Anterior cingulate cortex (tissue), 58 donors: ENCODE results near the gene SPTLC2.

ENCODE experiments used
- DNase-seq, 58 donors: peaks; one replicate each; lab custom pipeline; 2025; lab: John Stamatoyannopoulos, UW

The SPTLC2 gene

DNA sequence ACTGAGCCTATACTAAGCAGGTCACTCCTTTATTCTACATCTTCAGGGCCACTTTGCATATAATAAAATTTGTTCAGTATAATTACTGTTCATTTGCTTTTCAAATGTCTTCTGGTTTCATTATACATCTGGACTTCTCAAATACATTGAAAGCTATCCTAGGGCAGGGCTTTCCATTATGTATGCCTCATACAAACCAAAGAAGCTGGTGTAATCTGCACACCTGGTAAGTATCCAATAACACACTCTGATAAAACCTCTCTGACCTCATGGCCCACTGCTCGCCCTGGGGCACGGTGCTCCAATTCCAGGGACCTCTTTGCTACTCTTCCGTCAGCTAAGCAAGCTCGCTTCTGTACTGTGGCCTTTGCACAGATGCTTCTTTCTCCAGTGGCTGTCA lies 95.9 kb downstream of the SPTLC2 start:
- DNase-seq: no peak

- no peak for DNase-seq
These were observed 100.3 kb downstream of the SPTLC2 start for GRCh38 chr14:77516126-77516525.

DNA sequence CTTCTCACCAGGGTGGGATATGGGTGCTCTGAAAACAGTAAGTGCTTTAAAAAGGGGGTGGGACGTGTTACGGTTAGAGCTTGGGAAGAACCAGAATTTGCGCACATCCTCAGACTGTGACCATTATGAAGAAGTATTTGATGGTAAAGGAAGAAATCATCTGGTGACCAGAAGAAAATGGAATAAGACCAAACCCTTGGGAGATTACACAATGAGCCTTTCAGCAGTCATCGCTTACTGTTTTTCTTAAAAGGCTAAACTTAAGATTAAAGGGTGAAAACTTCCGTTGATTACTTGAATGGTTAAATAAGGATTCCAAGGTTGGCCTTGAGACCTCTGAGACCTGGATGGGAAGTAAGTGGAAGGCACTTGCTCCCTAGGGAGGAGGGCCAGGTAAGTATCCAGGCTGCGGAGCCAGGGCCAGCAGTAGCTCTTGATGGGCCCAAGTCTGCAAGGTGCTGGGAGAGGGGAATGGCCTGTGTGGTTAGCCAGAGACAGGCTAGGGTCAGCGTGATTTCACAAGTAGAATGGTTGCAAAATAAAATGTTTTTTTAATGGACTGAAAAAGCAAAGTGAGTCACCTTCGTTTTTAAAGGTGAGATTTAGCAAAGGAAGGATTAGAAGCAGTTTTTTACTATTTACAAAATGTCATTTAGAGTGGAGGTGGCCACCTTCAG lies 104.8 kb downstream of the SPTLC2 start:
- DNase-seq: no peak

DNA sequence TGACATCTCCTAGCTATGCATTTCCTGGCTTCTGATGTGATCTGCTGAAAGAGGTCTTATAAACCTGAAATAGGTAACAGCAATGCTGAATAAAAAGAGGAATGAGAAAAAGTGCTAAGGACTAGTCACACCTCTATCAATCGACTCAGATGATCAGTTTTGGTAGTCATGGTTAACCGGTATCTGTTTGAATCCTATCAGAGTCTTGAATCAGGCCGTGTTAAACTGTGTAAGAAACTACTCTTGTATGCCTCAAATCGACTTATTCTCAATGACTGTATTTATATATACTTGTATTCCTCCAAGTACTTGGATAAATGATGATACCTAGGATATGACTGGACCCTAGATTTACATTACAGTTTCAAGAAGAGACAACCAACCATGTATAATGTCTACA lies 107.1 kb downstream of the SPTLC2 start:
- DNase-seq: no peak

DNA sequence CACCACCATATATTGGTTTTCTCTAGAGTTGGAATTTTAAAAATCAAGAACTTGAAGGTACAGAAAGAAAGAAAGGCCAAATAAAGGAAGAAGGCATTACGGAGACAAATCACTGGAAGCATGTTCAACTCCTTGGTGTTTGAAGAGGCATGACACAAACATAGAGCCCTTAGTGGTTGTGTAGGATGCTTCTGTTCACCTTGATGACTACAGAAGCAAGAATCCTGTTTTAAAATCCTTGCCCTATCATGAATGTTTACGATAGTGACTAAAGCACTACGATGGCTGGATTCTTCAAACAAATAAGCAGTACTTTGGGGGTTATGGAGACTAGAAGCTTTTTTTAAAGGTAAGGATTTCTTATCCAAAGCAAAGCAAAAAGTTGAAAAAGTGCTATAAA lies 107.6 kb downstream of the SPTLC2 start:
- no peak for DNase-seq

- no peak for DNase-seq
These were observed 108.2 kb downstream of the SPTLC2 start for GRCh38 chr14:77508249-77508648.

DNA sequence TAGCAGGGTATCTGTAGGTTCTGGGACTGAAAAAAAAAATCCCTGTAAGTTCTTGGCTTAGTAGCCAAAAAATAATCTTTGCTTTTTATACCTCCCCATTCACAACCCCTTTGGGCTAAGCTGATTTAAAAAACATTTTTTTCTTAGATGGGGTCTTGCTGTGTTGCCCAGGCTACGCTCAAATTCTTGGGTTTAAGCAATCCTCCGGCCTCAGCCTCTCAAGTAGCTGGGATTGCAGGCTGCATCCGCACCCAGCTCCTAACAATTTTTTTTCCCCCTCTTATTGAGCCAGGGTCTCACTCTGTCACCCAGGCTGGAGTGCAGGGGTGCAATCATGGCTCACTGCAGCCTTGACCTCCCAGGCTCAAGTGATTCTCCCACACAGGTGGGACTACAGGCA lies 108.7 kb downstream of the SPTLC2 start:
- no peak for DNase-seq

GRCh38 chr14:77505031-77505430 lies 111.4 kb downstream of the SPTLC2 start:
- no peak for DNase-seq

- DNase-seq: no peak
These were observed 113.3 kb downstream of the SPTLC2 start for GRCh38 chr14:77503138-77503537.

GRCh38 chr14:77502109-77502782 lies 114.2 kb downstream of the SPTLC2 start:
- DNase-seq: no peak

DNA sequence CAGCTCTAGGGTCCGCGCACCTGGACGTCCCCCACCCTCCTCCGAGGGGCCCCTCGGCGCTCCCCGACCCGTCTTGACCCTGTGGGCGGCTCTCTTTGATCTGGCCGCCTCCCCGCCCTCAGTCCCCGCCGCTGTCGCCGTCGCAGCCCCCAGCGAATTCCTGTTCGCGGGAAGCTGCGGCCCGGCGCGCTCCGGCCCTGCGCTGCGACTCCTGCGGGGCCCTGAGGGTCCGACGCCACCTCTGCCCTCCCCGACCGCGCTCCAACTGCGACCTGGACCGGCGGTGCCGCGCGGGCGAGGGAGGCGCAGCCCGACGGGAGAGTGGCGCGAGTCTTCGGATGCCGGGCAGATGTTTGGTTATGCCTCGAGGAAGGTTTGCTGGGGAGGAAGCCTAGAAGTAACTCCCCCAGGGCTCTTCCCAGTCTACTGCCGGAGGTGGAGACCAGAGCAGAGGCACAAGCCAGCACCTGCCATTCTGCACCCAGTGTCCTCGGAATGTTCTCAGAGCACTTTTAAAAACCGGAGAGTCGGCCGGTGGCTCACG lies 117.4 kb downstream of the SPTLC2 start:
- no peak for DNase-seq

DNA sequence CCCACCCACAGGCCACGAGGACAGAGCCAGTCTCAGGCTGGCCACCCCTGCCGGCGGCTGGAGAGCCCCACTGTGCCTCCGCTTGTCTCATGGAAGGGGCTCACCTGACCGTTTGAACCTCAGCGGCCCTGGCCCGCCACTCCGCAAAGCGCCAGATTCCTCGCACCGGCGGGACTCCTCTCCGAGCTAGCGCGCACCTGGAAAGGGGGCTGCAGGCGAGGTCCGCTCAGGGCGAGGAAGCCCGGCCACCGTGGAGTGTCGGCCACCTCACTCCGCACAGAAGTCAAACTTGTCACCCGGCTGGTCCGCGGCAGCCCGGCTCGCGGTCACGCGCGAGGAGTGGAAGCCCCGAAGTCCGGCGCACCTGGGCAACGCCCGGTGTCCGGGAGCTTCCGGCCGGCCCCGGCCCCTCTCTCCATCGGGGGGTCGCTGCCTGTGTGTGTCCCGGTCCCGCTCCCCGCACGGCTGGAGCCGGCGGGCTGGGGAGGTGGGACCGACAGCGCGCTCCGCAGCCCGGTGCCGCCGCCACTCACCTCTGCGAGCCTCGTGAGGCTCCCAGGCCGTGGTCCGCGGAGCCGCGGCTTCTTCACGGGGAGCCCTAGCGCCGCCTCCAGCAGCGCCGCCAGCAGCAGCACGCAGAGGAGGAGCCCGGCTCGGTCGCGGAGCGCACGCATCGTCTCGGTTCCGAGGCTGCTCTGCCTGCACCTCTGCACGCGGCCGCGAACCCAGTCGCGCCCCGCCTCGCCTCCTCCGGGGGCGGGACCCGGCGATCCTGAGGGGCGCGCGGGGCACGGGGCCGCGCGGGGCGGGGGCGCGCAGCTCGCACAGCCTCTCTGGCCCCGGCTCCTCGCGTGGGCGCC lies 118.1 kb downstream of the SPTLC2 start, which contains the start of gene ISM2:
Gene ISM2, minus strand, starts transcription at position 697 of the 860 bp plus-strand sequence. Its CDS starts 23 bp downstream, at position 674.
- peak in 13 of 58 donors; percentile 4 to 65 (median 13) for DNase-seq

GRCh38 chr14:77495334-77495733 lies 121.1 kb downstream of the SPTLC2 start:
- DNase-seq: peak in 5 of 58 donors; percentile 1 to 15 (median 10)

- DNase-seq: no peak
These were observed 125.4 kb downstream of the SPTLC2 start for GRCh38 chr14:77491056-77491455.

DNA sequence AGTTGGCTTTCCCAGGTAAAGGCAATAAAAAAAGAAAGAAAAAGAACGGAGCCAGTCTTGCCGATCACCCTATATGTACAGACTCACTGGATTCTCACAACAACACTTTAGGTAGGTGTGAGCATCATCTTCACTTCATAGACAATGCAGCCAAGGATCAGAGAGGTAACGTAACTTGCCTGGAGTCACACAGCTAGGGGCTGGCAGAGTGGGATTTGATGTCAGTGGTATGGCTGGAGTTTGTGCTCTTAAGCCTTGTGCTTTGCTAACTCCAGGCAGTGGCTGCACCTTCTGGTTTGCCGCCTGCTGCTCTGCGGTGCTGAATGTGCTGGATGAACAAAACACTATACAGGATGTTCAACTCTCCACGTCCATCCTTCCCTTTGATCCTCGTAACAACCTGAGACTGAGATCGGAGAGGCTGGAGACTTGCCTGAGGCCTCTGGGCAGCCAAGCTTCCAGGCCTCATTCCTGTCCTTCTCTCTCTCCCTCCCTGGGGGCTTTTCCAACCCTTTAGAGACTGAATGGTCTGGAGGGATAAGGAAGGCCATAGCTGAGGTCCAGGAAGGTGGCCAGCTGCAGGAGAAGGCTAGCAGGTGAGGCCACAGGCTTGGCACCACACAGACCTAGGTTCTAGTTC lies 126.0 kb downstream of the SPTLC2 start:
- no peak for DNase-seq

GRCh38 chr14:77489041-77489440 lies 127.4 kb downstream of the SPTLC2 start:
- no peak for DNase-seq

GRCh38 chr14:77488558-77488957 lies 127.9 kb downstream of the SPTLC2 start:
- no peak for DNase-seq

GRCh38 chr14:77485901-77486678 lies 130.3 kb downstream of the SPTLC2 start:
- DNase-seq: no peak

GRCh38 chr14:77485256-77485655 lies 131.2 kb downstream of the SPTLC2 start:
- peak in 1 of 58 donors; percentile 2 for DNase-seq

DNA sequence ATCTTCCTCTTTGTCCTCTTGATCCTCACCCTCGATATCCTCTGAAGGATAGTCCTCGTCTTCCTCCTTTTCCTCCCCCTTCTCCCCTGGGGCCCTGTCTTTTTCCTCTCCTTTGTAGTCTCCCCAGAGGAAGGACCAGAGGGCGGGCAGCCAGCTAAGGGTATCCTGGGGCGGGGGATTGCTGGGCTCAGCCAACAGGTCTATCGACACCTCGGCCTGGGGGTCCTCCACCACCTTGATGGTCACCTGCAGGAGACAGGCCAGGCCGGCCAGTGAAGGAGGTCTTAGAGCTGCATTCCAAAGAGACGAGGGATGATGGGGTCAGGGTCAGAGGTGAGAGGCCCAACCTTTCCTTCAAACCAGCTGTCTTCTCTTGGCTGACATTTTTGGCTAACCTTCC lies 134.0 kb downstream of the SPTLC2 start:
- no peak for DNase-seq
